ENCODE measurements around the gene GNAS-AS1.
A peak's percentile ranks its signal among the peaks of the same experiment; 100 is the strongest.

The GNAS-AS1 gene

GRCh38 chr20:58850693-58851174 lies at the start of gene GNAS-AS1:
GNAS-AS1 (minus strand) TSS chr20:58850902.
- no peak for DNase-seq (ENCODE audit: low spot score)

GRCh38 chr20:58900397-58900796 lies 49.7 kb upstream of the GNAS-AS1 start:
- DNase-seq (ENCODE audit: low spot score): no peak

- no peak for DNase-seq (ENCODE audit: low spot score)
Observed at GRCh38 chr20:58899512-58899911, 48.8 kb upstream of the GNAS-AS1 start.

- DNase-seq (ENCODE audit: low spot score): no peak
Observed at GRCh38 chr20:58898629-58899408, 48.1 kb upstream of the GNAS-AS1 start.

- no peak for DNase-seq (ENCODE audit: low spot score)
Observed at GRCh38 chr20:58897488-58897887, 46.8 kb upstream of the GNAS-AS1 start.

GRCh38 chr20:58896820-58897219 lies 46.1 kb upstream of the GNAS-AS1 start:
- no peak for DNase-seq (ENCODE audit: low spot score)

GRCh38 chr20:58895448-58896180 lies 44.9 kb upstream of the GNAS-AS1 start:
- DNase-seq (ENCODE audit: low spot score): no peak

- no peak for DNase-seq (ENCODE audit: low spot score)
Observed at GRCh38 chr20:58894652-58895447, 44.1 kb upstream of the GNAS-AS1 start.

GRCh38 chr20:58893355-58894120 lies 42.8 kb upstream of the GNAS-AS1 start:
- no peak for DNase-seq (ENCODE audit: low spot score)

- DNase-seq (ENCODE audit: low spot score): no peak
Observed at GRCh38 chr20:58892932-58893224, 42.2 kb upstream of the GNAS-AS1 start.

- no peak for DNase-seq (ENCODE audit: low spot score)
Observed at GRCh38 chr20:58892141-58892931, 41.6 kb upstream of the GNAS-AS1 start.

GRCh38 chr20:58891718-58892140 lies 41.0 kb upstream of the GNAS-AS1 start:
- DNase-seq (ENCODE audit: low spot score): peak; percentile 43

- DNase-seq (ENCODE audit: low spot score): peak; percentile 57
Observed at GRCh38 chr20:58891086-58891717, 40.5 kb upstream of the GNAS-AS1 start.

GRCh38 chr20:58890518-58891085 lies 39.9 kb upstream of the GNAS-AS1 start:
- peak; percentile 26 for DNase-seq (ENCODE audit: low spot score)

GRCh38 chr20:58889798-58890517 lies 39.3 kb upstream of the GNAS-AS1 start:
- DNase-seq (ENCODE audit: low spot score): peak; percentile 25

GRCh38 chr20:58889334-58889760 lies 38.6 kb upstream of the GNAS-AS1 start:
- no peak for DNase-seq (ENCODE audit: low spot score)

GRCh38 chr20:58888521-58889333 lies 38.0 kb upstream of the GNAS-AS1 start:
- peak; percentile 81 for DNase-seq (ENCODE audit: low spot score)

GRCh38 chr20:58888103-58888502 lies 37.4 kb upstream of the GNAS-AS1 start:
- DNase-seq (ENCODE audit: low spot score): no peak

GRCh38 chr20:58886546-58886945 lies 35.8 kb upstream of the GNAS-AS1 start:
- no peak for DNase-seq (ENCODE audit: low spot score)
